ENCODE results near the gene CRBN. TPM values are rescaled to one million over a fixed set of nuclear protein-coding genes. Genes with fewer than 3 reads are reported as not detected.

CRBN gene
- total RNA-seq, 1 donor from 2014 or later = 46.9 TPM

DNA sequence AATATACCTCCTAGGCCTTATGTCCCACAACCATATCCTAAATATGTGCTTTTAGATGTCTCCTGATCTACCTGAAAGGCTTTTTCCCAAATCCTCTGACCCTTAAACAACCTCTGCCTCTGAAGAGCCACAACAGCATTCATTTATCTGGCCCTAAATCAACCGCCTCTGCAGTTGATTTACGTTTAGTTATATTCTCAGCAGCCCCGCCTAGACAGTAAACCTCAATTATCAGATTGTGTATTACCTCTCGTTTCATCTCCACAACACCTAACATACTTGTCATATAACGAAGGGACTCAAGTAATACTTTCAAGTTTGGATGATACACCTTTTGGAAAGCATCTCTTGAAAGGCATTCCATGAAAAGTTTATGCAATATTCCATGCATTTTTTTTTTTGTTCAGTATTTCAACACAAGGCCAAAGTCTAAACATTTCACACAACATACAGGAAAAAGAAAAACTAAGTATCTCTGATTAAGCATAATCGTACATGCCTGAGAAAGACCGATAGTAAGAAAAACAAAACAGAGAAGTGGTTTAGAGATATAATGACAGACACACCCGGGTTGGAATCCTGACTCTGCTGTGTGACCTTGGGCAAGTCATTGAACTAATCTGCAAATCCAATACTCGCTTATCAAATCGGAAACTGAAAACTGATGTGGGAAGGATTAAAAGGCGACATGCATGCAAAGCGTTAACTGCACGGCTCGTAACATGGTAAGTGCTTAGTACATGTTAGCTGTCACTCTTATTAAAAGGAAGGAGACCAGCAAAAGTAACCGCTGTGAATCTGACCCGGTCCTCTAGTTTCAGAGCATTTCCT is 778 bp downstream of the CRBN start:
- DNase-seq (no peak), ATAC-seq (ENCODE audit: poor library complexity) (no peak)
- intact Hi-C loops (cut with DNase I) = no loop called here

DNA sequence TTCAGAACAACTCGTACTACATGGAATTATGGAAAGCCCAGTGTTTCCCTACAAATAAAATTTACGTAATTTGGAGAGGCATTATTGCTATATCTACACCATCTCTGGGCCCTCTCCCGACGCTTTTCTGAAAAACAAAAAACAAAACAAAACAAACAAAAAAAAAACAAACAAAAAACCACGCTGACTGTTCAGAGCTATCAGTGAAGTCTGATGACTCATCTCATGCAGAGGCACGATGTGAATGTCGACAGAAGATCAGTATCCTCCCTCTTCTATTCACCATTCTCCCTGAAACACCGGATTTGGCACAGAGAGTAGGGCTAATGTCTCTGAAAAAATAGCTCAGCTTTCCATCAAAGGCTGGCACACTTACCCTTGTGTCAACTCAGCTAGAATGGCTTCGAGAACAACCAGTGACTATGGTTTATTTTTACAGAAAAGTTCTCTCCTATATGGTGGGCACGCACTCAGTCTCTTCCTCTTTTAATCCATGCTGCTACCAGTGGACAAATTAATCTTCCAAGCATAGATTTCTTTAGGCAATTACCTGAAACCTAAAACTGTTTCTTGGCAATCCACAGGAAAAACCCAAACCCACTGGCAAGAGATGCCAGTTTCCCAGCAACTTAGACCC is 1.5 kb downstream of the CRBN start:
- DNase-seq (no peak), ATAC-seq (ENCODE audit: poor library complexity) (no peak)
- intact Hi-C loops (cut with DNase I) = no loop called here

- ATAC-seq (ENCODE audit: poor library complexity) = no peak
- no peak for DNase-seq
- intact Hi-C loops (cut with DNase I) = no loop called here
Observed at GRCh38 chr3:3172627-3173026, 6.9 kb downstream of the CRBN start.

GRCh38 chr3:3170998-3171397 is 8.5 kb downstream of the CRBN start:
- intact Hi-C loops (cut with DNase I) = no loop called here
- ATAC-seq (ENCODE audit: poor library complexity) = no peak
- no peak for DNase-seq

- intact Hi-C loops (cut with DNase I) = no loop called here
- no peak for ATAC-seq (ENCODE audit: poor library complexity)
Observed at GRCh38 chr3:3165650-3166049, 13.8 kb downstream of the CRBN start.

GRCh38 chr3:3165241-3165640 is 14.2 kb downstream of the CRBN start:
- no peak for ATAC-seq (ENCODE audit: poor library complexity)
- DNase-seq = no peak
- intact Hi-C loops (cut with DNase I) = no loop called here

More at GRCh38 chr3:3165650-3166049, 13.8 kb downstream of the CRBN start:
- no peak for DNase-seq

GRCh38 chr3:3160826-3161225 is 18.7 kb downstream of the CRBN start:
- no peak for DNase-seq
- intact Hi-C loops (cut with DNase I) = no loop called here
- no peak for ATAC-seq (ENCODE audit: poor library complexity)

DNA sequence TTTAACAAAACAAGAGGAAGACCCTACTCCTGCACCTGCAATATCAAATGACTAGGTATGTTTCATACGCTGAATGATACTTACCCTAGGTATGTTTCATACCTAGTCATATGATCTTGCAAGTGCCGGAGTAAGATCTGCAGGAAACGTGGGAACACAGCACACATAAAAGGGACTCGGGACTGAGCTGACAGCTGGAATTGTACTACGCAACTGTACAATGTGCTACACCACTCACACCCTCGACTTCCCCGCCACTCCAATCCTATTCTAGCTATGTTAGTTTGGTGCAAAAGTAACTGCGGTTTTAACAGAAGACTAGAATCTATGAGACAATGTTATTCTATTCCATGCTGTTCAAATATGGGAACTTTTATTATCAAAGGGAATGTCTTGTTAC is 22.0 kb downstream of the CRBN start:
- intact Hi-C loops (cut with DNase I) = no loop called here
- DNase-seq = no peak
- ATAC-seq (ENCODE audit: poor library complexity) = no peak

GRCh38 chr3:3154879-3155610 is 24.4 kb downstream of the CRBN start:
- ATAC-seq (ENCODE audit: poor library complexity) (no peak), DNase-seq (no peak)
- intact Hi-C loops (cut with DNase I) = no loop called here

DNA sequence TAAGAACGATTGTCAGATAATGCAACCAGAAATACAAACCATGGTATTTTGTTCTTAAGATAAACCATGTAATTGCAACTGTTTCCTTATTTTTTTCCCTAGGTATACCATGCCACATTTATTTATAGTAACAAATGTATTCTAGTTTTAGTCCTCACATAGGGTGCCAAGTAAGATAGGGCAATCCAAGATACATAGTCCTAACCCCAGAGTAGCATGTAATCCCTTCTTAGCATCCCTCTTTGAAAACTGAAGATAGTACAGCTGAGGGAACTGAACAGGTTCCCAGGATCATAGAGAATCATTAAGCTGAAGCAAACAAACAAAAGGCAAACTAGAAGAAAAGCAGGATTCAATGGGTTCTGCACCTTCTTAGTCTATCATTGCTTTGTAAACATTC is 28.0 kb downstream of the CRBN start:
- no peak for DNase-seq
- intact Hi-C loops (cut with DNase I) = no loop called here
- no peak for ATAC-seq (ENCODE audit: poor library complexity)

DNA sequence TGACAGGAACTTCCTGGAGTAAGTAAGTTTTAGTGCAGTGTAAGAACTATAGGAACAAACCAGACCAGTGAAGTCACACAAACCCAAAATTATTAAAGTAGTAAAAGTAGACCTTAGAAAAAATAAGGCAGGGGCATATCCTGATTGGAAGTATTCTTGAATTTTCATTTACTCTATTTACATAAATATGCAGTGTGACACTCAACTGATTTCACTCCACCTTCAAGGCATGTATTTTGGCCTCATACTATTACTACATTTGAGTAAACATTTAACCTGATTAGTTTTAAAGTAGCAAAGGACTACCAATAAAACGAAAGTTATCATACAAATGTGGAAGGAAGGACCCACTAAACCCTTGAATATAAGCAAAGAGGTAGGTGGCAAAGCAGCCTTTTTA is 29.9 kb downstream of the CRBN start:
- intact Hi-C loops (cut with DNase I) = no loop called here
- ATAC-seq (ENCODE audit: poor library complexity) = no peak
- DNase-seq = no peak

- ATAC-seq (ENCODE audit: poor library complexity) (no peak), DNase-seq (no peak)
- intact Hi-C loops (cut with DNase I) = no loop called here
Observed at GRCh38 chr3:3145831-3146230, 33.7 kb downstream of the CRBN start.

DNA sequence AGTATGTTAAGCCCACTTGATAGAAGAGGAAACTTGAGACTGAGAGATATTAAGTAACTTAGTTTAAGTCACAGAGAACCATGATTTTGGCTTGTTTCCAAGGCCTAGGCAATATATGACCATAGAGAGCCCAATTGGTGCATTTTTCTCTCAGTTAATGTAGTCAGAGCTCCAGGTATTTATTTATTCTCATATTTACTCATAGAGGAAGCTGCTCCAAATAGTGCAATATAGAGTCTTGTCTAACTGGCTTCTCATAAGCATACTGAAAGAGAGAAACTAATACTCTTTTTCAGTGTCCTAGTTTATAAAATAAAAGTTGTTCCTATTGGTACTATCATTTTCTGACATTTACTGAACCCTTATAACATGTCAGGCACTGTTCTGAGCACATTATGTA is 37.6 kb downstream of the CRBN start:
- DNase-seq = no peak
- no peak for ATAC-seq (ENCODE audit: poor library complexity)
- intact Hi-C loops (cut with DNase I) = no loop called here

GRCh38 chr3:3137526-3137925 is 42.0 kb downstream of the CRBN start:
- intact Hi-C loops (cut with DNase I) = no loop called here
- DNase-seq (no peak), ATAC-seq (ENCODE audit: poor library complexity) (no peak)

DNA sequence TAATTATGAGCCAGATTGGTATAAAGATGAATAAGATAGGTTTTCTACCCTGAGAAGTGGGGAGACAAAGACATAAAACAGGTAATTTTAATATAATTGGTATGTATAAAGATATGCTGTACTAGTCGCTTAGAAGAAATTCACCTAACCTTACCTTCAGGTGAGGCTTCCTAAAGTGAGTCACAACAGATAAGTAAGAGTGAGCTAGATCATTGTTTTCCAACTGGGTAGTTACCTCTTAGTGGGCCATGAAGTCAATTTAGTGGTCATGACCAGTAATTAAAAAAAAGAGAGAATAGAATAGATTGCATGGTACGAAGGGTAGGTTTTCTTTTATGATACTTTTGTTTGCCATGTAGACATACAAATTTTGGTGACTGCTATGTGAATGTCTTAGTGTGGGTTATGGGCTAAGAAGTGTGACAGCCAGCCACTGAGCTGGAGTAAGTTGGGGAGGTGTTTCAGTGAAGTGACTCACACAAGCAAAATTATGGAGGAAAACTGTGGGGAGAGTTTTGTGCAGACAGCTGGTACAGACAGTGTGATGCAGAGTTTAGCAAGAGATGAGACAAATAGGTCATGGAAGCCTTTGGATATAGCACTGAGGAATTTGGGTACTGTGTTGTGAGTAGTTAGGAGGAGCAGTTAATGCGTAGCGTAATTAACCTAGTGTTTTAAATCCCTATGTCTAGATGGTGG is 44.6 kb downstream of the CRBN start:
- intact Hi-C loops (cut with DNase I) = no loop called here

DNA sequence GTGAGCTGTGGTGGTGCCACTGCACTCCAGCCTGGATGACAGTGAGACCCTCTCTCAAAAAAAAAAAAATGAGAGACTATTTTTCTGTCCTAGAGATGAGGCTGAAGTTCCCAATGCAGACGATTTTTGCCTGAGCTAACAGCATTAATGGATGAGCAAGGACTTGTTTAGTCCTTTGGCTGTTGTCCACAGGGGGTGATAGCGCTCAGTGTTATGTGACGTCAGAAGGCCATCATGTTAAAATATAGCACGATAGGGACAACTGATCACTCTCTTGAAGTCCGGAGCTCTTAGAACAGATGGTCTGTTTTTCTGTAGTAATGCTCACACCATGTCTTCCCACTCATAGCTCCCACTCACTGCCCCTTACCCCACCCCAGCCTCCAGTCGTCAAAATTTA is 46.0 kb downstream of the CRBN start:
- intact Hi-C loops (cut with DNase I) = no loop called here
- ATAC-seq (ENCODE audit: poor library complexity) (no peak), DNase-seq (no peak)

More for the DNA sequence above, 44.6 kb downstream of the CRBN start:
- ATAC-seq (ENCODE audit: poor library complexity) = no peak
- no peak for DNase-seq

GRCh38 chr3:3129579-3129978 is 49.9 kb downstream of the CRBN start:
- ATAC-seq (ENCODE audit: poor library complexity) (no peak), DNase-seq (no peak)
- intact Hi-C loops (cut with DNase I) = no loop called here

DNA sequence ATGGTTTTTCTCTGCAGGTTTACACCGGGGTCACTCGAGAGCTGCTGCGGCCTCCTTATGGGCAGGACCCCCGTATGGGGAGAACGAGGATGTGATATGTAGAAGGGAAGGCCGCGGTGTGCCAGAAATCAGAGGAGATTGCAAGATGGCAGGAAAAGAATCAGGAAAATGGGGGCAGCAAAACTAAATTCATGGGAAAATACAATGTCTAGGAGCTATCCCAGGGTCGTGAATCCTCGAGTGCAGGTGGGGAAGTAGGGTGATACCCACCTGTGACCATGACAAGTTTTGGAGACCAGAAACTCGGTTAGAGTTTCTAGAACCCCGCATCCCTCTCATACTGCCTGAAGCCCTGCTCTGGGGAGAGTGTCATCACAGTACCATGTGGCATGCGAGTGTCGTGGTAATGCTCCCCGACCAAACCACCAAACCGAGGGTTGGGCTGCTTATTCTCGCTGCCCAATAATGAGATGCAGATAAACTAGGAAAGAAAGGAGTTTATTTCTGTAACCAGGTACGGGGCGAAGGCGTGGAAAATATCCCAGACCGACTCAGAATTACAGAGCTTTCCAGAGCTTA is 52.0 kb downstream of the CRBN start:
- DNase-seq (no peak), ATAC-seq (ENCODE audit: poor library complexity) (no peak)
- intact Hi-C loops (cut with DNase I) = no loop called here

Data from Right ventricle myocardium superior (tissue), 1 donor.